GM12875 (cell line): Measurements from ENCODE around the gene LDLRAD4.

Experiments
- H3K4me3 ChIP-seq: one replicate; pipeline ENCODE4 v1.5.1; 2011; ENCODE audit warnings: low read depth, low read length, control low read depth
- TF ChIP-seq, protein P1 (sequence below): IDR thresholded peaks from 2 replicates; pipeline ENCODE4 v1.5.1; 2011; ENCODE audit warnings: low read depth, mild to moderate bottlenecking, control low read depth, inconsistent platforms, low read length, moderate library complexity, borderline replicate concordance; ENCODE audit not compliant: insufficient read depth

The LDLRAD4 gene

DNA sequence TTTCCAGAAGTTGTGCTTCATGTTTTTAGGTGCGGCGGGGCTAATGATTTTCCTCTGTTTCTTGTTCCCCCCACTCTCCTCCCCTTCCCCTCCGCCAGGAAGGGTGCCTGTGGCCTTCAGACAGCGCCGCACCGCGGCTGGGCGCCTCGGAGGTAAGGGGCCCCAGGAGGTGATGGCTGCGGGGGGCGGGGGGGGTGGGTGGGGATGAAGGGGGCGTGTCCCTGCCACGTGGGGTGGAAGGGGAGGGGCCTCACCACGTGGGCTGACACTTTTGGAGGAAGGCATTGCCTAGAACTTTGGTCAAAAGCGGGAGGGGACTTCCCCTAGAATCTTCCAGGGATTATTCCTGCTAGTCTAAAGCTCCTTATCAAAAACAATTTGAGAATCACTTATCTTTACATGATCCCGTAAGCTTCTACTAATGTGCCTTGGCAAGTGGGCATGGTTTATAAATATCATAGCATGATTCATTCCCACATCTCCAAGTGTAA lies 424.7 kb downstream of the LDLRAD4 start:
- TF ChIP-seq, protein P1, sequence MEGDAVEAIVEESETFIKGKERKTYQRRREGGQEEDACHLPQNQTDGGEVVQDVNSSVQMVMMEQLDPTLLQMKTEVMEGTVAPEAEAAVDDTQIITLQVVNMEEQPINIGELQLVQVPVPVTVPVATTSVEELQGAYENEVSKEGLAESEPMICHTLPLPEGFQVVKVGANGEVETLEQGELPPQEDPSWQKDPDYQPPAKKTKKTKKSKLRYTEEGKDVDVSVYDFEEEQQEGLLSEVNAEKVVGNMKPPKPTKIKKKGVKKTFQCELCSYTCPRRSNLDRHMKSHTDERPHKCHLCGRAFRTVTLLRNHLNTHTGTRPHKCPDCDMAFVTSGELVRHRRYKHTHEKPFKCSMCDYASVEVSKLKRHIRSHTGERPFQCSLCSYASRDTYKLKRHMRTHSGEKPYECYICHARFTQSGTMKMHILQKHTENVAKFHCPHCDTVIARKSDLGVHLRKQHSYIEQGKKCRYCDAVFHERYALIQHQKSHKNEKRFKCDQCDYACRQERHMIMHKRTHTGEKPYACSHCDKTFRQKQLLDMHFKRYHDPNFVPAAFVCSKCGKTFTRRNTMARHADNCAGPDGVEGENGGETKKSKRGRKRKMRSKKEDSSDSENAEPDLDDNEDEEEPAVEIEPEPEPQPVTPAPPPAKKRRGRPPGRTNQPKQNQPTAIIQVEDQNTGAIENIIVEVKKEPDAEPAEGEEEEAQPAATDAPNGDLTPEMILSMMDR: no peak
- no peak overlapping the region for H3K4me3 ChIP-seq

- TF ChIP-seq, protein P1: no peak
These were observed 426.5 kb downstream of the LDLRAD4 start for GRCh38 chr18:13645093-13645492.

GRCh38 chr18:13646633-13647032 lies 428.1 kb downstream of the LDLRAD4 start:
- H3K4me3 ChIP-seq: no peak overlapping the region

More at GRCh38 chr18:13645093-13645492, 426.5 kb downstream of the LDLRAD4 start:
- H3K4me3 ChIP-seq: no peak overlapping the region

DNA sequence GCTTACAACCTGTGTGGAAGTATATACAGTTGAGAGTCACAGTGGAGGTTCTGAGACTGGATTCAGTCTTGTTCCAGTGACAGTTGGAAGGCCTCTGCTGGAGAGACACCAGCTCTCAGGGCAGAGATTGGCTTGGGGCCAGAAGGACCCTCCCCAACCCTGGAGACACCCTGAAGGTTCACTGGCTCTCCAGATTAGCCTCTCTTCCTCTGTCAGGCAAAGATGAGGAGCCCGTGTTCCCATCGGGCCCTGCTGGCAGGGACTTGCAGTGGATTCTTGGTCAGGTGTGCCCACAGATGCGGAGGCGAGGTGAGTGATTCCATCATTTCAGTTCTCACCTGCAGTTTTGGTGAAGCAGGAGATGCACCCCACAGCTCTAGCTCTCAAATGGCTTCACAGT lies 429.2 kb downstream of the LDLRAD4 start:
- TF ChIP-seq, protein P1: no peak

More at GRCh38 chr18:13646633-13647032, 428.1 kb downstream of the LDLRAD4 start:
- TF ChIP-seq, protein P1: no peak

DNA sequence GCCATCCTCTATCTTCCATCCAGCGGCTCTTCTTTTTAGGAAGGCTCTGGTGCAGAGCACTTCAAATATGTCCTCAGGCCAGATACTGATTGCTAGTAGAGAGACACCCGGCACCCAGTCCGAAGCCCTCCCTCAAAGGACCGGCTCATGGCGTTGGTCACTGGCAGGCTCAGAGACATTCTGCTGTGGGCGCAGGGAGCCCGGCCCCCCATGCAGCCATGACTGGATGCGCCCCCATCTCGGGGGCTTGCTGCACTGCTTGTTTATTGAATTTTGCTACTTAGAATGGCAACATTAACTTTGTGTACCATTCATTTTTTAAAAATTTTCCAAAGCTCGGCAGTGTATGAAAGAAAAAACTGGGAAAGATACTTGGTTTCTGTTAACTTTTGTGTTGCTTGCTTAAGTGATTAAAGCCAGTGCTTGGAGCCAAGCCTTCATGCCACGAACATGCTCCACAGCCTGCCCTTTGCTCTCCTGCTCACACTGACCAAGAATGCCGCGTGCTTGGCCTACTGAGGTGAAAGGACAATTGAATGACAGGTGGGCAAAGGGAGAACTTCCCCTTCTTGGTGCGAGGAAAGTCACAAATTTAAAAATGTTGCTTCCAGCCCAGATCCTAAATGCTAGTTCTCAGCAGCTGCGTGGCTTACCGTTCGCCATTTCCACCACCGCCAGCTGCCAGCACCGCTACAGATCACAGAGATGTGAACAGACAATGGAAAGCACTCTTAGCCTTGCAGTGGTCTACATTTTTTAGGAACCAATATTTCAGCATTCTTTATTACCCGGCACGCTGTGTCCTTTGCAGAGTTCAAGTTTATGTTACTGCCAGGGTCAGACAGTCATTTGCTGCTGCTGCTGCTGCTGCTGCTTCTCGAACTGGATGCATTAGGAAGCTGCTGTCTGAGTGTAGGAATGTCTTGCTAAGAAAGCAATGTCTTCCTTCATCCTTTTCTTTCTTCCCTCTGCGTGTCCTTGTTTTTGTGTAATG lies 431.1 kb downstream of the LDLRAD4 start:
- TF ChIP-seq, protein P1: no peak

More for the DNA sequence above, 429.2 kb downstream of the LDLRAD4 start:
- H3K4me3 ChIP-seq: no peak overlapping the region

DNA sequence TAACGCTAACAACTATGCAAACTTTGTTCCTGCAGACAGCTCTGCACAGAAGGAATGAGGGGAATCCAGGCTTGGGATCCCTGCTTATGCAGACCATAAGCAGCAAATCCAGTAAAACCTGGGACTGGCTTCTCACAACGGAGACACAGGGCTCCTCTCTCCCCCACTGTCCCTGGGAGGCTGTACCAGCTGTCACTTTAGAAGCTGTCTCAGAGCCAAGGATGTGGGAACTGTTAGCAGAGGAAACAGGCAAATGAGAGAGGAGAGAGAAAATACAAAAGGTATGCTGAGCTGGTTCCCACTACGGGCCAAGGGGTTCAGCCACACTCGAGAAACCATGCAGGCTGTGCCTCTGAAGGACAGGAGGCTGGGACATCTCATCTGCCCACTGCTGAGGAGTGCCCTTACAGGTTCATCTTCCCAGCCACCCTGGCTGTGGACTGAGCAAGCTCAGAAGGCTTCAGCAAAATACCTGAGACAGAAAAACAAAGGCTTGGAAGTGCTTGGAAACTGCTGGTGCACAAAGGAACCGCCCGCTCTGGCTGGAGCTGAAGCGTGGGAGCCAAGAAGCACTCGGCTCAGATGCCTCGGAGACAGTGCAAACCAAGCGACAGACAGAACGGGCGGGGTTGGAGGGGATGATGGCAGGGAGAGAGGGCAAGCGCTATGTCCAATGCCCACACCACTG lies 435.3 kb downstream of the LDLRAD4 start:
- TF ChIP-seq, protein P1: no peak
- no peak overlapping the region for H3K4me3 ChIP-seq

More for the DNA sequence above, 431.1 kb downstream of the LDLRAD4 start:
- H3K4me3 ChIP-seq: no peak overlapping the region
